HG03066 (cell line): ENCODE data around the gene HAP1.
"Not testable (repeated sequence)": the region's sequence is repeated elsewhere in the genome, so short reads cannot be mapped to it uniquely, and the experiment has no call there.

Experiments
- ATAC-seq: cut with Tn5 transposase; IDR thresholded peaks from one replicate; pipeline ENCODE4 v1.9.1; 2021; ENCODE audit warnings: low read depth; ENCODE audit not compliant: unreplicated experiment

The HAP1 gene

DNA sequence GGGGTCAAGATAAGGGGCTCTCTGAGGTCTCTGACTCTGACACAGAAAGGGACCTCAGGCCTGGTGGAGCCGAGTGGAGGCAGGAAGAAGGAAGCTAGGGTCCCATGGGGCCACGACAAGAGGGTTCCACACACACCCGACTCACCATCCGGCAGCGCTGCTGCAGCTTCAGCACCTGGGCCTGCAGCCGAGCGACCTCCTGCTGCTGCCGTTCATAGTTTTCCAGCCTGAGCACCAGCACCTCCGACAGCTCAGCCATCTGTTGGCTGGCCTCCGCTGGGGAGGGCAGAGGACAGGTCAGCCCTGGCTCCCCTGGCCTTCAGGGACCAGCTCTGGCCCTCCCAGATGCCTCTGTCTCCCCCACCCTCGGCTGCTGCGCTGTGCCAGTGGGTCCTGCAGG, 6.4 kb downstream of the HAP1 start:
- no peak for ATAC-seq

DNA sequence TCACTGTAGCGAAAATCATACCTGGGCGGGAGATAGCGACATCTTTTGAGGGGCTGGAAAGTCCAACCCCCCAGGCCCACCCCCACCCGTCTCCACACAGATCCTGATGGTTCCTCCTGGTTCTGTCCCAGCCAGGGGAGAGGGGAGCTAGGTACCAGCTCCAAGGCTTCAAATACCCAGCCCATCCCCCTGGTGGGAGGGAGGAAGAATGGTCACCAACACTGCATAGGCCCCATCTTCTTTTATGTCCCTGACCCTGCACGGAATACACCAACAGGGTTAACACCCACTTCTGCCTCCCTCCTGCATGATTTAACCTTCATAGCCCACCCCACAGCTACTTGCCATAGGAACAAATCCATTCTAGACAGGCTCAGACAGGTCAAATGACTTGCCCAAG, 9.3 kb downstream of the HAP1 start:
- ATAC-seq: no peak

DNA sequence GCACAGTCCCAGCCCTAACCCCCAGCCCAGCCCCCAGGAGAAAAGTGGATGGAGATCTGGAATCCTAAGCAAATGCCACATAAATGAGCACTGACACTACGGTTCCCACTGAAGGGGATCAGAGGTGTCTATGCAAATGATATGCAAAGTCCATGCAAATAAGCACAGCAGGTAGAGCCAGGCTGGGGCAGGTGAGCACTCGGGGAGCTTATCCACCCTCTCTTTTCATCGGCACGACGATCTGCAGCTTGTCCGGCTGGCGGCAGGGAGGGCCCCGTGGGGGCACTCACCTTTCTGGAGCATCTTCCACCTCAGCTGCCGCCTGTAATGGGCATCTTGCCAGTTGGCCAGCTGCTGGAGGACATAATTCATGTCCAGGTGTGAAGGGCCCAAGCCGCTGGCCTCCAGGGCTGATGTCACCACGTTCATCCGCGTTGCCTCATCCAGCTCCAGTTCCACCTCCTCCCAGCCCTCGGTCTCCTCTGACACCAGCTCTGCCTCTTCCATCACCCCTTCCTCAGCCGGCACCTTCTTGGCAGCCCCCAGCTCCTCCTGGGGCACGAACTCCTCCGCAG, 9.9 kb downstream of the HAP1 start:
- no peak for ATAC-seq

DNA sequence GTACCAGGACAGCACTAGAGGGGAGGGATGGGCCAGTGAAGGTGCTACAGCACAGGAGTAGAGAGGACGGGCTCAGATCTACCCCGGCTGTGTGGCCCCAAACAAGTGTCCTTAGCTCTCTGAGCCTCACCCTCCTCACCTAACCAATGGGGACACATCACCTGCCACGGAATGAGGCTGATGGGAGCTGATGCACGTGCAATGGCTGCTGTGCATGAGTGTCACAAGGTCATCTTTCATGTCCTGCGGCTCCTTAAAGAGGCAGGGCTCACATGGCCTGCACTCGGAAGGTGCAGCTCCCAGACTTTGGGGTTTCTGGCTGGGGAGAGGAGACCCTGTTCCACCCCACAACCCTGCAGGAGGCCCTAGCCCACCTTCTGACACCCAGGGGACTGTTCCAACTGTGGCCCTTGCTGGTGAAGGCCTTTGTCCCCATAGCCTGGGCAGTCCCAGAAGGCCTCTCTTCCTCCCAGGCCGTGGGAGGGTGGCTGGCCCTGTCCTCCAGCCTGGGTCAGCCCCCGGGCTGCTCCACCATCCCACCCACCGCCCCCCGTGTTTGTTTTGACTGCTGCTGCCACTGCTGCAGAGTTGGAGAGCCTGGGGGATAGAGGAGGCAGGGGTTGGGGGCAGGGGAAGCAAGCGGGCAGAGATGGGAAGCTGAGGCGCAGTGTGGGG, 10.5 kb downstream of the HAP1 start:
- no peak for ATAC-seq

DNA sequence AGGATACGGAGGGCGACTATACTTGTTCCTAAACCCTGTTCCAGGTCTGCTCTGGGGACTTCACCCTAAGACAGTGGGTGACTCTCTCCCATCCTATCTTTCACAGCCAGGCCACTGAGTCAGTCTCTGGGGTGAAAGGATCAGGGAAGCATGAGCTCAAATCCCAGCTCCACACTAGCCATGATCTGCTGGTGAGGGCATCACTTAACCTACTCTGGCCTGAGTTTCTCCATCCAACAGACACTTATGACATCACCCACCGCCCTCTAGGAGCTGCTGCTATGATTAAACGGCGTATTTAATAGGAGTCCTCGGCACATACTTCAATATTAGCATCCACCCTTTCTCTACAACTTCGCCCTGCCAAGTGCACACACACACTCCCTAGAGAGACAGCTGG, 12.2 kb downstream of the HAP1 start:
- ATAC-seq: no peak

DNA sequence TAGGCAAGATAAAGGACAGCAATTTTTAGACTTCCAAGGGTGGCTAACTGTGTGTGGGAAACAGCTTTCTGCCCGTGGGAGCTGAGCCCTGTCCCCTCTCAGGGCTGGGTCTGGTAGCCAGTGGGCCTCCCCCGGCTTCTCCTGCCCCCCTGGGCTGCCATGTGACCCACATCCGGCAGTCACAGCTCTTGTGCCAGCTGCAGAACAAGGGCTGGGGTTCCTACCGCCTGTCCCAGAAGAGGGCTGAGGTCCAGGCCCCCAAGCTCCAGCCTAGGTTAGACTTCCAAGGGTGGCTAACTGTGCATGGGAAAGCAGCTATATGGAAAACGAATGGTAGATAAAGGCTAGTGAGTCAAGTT, 16.2 kb downstream of the HAP1 start:
- ATAC-seq: no peak

DNA sequence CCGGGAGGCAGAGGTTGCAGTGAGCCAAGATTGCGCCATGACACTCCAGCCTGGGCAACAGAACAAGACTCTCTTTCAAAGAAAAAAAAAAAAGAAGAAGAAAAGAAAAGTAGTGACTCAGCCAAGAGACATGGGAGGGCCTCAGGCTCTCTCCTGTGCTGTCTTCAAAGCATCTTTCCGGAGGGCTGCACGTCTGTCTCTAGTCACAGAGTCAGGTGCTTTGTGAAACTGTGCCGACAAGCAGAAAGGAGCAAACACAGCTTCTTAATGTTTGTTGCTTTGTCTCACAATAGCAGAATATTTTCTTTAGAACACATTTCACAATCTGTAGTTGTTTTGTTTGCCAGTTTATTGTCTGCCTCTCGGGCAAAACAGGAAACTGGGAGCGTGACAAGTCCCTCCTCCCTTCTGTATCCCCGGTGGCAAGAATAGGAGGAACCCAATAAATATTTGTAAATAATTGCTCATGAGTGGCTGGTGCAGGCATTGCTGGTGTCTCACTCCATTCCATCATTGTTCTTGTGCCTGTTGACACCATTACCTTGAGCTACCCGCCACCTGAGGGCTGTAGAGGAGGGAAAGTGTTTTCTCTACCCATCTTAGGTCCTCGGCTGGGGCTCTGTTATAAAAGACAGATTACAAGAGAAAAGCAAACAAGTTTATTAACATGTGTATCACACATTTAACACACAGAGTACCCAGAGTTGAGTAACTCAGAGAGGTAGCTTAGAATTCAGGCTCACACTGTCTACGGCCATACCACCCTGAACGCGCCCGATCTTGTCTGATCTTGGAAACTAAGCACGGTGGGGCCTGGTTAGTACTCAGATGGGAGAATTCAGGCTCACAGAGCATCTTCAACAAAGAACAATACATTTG, 16.8 kb downstream of the HAP1 start:
- no peak for ATAC-seq

DNA sequence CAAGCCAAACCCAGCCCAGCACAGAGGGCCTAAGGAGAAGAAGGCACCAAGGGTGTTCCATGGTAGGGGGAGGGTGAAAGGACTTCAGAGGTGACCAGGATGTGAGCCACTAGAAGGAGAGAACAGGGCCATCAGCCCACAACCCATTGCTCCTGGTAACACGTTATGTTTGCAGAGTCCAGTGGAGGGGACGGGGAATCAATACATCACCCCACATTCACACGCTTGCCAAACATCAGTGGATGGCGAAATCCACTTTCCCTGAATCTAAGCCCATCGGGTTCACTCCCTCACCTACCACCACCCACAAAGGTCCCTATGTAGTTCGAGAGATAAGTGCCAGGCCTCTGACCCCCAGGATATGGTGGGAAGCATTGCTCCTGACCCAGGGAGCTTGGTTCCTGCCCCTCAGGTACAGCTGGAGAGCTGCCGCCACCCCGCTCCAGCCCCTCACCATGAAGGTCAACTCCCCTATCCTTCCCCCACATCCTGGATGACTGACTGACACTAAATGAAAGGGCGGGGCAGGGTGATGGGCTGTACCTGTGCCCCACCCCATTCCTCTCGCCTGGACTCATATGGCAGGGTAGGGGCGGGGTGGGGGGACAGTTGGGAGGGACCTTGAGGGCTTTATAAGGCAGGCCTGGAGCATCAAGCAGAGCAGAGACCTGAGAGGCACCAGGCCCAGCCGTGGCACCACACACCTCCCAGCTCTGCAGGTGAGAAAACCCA, 22.6 kb downstream of the HAP1 start, which contains the start of gene GAST:
Gene GAST (plus strand): TSS at position 663 of the 732 bp plus-strand sequence. CDS start 3,106 bp downstream, outside the sequence.
- no peak for ATAC-seq

DNA sequence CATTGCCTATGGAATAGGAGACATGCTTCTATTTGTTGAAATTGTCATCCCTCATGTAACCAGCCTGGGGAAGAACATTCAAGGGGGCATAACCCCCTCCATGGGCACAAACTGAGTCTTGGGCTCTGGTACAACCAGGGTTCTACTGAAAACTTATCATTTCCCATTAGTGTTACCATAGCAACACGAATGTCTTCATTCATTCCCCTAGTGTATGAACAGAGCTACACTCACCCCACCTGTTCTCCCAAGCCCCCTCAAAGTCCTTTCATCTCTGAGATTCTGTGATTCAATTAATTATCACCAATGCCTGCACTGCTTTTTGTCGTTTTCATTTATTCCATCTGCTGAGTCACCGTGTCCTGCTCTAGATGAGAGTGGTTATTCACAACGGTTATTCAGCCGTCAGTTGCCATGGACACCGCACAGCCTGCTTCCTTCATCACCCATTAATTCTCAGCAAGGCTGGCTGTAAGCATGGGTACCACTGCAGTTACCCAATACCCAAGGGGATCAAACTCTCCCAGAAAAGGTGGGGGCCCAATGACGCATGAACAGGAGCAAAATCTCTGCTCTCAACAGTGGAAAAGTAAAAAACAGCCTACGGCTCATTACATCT, 23.9 kb downstream of the HAP1 start:
- no peak for ATAC-seq

DNA sequence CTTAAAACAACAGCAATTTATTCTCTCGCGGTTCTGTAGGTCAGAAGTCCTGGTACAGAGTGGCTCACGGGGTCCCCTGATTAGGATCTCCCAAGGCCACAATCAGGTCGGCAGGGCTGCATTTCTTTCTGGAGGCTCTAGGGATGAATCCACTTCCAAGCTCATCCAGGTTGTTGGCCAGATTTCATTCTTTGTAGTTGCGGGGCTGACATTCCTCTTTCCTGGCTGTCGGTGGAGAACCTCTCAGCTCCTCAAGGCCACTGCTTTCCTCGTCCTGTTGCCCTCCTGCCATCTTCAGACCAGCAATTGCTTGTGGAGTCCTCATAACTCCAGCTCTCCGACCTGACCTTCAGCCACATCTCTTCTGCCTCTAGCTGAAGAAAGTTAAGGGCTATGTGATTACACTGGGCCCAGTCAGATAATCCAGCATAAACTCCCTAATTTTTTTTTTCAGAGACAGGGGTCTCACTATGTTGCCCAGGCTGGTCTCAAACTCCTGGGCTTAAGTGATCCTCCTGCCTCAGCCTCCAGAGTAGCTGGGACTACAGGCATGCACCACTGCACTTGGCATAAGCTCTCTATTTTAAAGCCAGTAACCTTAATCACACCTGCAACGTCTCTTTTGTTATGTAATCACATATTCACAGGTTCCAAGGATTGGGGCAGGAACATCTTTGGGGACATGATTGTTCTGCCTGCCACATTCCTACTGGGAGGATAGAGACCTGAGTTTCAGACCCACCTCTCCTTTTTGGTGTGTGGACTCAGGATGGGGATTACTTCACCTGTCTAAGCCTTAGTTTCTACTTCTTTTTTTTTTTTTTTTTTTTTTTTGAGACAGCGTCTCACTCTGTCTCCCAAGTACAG, 26.4 kb downstream of the HAP1 start:
- ATAC-seq: no peak

DNA sequence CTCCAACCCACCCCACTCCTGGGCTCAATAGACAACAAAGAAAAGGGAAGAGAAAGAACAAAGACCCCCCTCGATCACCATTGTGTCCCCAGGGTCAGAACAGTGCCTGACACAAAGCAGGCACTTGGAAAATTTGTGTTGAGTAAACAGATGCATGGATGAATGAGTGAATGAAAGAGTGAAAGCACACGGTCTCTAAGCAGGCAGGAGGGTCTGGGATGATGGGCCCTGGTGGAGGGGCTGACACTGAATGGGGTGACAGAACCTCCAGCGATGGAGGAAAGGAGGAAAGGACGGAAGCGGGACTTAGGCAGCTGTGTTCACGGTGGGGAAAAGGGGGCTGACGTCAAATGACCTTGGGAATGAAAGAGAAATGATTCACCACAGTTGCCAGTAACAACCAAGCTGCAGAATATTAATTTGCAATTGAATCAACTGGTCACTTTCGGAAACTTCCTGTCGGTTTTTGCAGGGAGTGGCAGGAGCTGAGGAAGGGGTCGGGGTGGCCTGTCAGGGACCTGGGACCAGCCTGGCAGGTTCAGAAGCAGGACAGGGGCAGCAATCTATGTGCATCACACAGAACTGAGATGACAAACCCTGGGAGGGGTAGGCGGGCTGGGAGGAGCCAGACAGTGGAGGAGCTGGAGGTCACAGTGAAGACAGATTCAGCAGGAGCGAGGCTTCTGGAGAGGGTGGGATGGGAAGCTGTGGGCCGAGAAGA, 29.0 kb downstream of the HAP1 start:
- ATAC-seq: no peak

DNA sequence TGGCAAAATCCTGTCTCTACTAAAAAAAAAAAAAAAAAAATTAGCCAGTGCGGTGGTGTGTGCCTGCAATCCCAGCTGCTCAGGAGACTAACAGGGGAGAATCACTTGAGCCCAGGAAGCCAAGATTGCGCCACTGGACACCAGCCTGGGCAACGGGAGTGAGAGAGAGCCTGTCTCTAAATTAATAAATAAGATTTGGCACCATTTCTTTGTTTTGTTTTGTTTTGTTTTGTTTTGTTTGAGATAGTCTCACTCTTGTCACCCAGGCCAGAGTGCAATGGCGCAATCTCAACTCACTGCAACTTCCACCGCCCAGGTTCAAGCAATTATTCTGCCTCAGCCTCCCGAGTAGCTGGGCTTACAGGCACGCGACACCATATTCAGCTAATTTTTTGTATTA, 31.7 kb downstream of the HAP1 start:
- ATAC-seq: no peak

DNA sequence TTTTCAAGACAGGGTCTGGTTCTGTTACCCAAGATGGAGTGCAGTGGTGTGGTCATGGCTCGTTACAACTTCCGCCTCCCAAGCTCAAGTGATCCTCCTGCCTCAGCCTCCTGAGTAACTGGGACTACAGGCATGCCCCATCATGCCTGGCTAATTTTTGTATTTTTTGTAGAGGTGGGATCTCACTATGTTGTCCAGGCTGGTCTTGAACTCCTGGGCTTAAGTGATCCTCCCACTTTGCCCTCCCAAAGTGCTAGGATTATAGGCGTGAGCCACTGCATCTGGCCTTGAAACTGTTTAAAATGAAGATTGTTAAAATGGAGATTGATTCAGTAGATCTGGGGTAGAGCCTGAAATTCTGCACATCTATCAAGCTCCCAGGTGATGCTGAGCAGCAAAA, 33.6 kb downstream of the HAP1 start:
- not testable (repeated sequence) for ATAC-seq

DNA sequence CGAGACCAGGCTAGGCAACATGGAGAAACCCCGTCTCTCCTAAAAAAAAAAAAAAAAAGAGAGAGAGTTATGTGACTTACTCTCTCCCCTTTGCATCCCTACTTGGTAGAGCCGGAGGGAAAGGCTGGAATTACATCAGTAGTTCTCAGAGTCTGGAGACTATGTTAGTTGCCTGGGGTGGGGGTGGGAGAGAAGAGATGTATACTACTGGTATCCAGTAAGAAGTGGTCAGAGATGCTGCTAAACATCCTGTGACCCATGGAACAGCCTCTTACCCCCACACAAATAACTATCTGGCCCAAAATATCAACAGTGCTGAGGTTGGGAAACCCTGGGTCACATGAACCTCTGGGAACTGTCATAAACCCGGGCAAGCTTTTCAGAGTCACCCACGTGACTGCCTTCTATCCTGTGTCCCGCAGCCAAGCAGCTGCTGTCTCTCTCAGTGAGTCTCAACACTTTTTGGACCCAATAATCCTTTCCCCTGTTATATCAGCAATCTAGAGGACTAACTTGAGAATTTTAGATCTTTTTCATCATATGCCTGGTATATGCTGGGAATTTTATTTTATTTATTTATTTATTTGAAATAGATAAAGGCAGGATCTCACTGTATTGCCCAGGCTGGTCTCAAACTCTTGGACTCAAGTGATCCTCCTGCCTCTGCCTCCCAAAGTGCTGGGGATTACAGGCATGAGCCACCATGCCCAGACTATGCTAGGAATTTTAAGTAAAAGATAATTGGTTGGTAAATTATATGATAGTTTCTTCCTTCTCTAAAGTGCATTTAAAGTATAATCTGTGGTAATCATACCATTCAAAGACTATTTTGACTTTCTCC, 37.1 kb downstream of the HAP1 start:
- no peak for ATAC-seq

DNA sequence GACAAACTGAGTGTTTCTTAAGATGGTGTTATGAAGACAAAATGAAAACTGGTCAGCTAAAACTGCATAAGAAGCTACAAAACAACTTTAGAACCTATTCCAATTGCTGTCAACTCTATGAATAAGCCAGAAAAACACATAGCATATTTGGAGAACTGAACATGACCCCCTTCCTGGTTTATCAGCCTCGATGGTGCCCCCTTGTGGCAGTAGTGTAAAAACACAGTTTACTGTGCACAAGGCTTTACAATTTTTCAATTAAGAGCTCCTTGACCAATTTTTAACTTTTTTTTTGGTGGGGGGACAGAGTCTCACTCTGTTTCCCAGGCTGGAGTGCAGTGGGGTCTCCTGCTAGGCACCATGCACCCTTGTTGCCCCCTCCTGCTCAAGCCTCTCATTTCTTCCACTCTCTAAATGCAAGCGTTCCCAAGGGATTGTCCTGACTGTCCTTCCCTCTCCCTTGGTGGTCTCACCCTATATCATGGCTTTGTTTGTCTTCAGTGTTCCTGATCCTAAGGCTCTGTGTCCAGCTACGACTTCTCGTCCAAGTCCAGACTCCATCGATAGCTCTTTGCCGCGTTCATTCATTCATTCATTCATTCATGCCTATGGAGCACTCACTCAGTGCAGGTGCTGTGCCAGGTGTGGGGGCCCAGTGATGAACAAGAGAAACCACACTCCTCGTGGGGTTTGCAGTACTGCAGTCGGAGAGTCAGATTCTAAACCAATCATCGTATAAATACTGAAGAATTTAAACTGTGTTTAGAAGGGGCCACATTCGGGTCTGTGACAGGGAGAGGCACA, 38.3 kb downstream of the HAP1 start:
- ATAC-seq: no peak

DNA sequence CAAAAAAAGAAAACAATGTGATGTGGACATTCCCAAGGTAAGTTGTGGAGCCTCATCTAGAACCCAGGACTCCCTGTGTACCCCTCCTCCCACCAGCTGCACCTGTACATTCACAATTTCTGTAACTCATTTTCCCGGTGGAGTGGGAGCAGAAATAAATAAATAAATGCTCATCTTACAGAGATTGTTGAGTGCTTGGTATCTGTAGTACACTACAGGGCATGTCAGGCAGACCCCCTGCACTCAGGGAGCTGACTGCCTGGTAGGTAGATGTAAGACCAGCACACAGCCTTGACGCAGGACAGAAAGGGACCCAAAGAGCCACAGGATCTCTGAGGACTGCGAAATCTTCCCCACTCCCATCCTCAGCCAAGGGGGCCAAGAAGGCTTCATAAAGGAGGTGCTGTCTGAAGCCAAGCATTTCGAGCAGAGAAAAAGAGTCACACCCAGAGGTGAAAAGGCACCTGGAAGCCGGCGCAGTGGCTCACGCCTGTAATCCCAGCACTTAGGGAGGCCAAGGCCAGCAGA, 39.2 kb downstream of the HAP1 start:
- no peak for ATAC-seq
